Activated naive CD4-positive, alpha-beta T cell treated with anti-CD3 and anti-CD28 coated beads, Interleukin-2, amount 50 U/mL, for 72 hours (primary cell): ENCODE measurements around the gene FMNL3. TPM values are rescaled to one million over a fixed set of nuclear protein-coding genes. Genes with fewer than 3 reads are reported as not detected.

Source experiments
- ATAC-seq, 2 donors: fragments of 150-1000 bp; cut with Tn5 transposase; 2 replicates each; pipeline ENCODE4 v1.10.0; 2021; ENCODE audit warnings: mild to moderate bottlenecking in 2 of 2, moderate library complexity in 2 of 2
- DNase-seq, 2 donors: peaks; one replicate each; pipeline ENCODE4 v3.0.0; 2021 to 2022; ENCODE audit warnings: low spot score in 2 of 2
- H3K27ac Mint-ChIP-seq, 2 donors: one replicate each; pipeline ENCODE4 v1.8.0; 2022; ENCODE audit warnings: mild to moderate bottlenecking in 2 of 2, mixed read lengths in 2 of 2
- H3K36me3 Mint-ChIP-seq, 2 donors: one replicate each; pipeline ENCODE4 v1.8.0; 2022; ENCODE audit warnings: mixed read lengths in 2 of 2
- H3K9me3 Mint-ChIP-seq, 2 donors: one replicate each; pipeline ENCODE4 v1.8.0; 2022; ENCODE audit warnings: mixed read lengths in 2 of 2
- total RNA-seq, 2 donors: library from RNA; stranded (reverse); gene quantifications; one replicate each; pipeline ENCODE4 v1.2.3, GENCODE V29; 2022

Gene FMNL3
- total RNA-seq, 2 donors from 2014 or later = 25.9 to 27.6 TPM

DNA sequence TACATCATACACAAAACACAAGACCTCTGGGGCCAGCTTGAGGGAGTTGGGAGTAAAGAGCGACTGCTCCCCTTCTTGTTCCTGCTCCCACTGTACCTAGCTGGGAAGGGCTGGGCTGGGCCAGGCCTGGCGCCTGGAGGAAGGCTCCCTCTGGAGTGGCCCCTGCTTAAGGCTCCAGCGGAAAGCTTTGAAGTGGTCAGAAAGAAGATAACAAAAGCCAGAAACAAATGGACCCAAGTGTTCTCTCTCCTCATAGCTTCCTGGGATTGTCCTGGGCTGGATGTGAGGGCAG lies 58.5 kb downstream of the FMNL3 start:
- no peak for ATAC-seq
- Mint-ChIP-seq H3K27ac (peak overlapping the region in 1 of 2 donors; percentile 70), H3K36me3 (no peaks in the 10 kb centered on the region), H3K9me3 (no peaks in the 10 kb centered on the region)
- DNase-seq = no peak

DNA sequence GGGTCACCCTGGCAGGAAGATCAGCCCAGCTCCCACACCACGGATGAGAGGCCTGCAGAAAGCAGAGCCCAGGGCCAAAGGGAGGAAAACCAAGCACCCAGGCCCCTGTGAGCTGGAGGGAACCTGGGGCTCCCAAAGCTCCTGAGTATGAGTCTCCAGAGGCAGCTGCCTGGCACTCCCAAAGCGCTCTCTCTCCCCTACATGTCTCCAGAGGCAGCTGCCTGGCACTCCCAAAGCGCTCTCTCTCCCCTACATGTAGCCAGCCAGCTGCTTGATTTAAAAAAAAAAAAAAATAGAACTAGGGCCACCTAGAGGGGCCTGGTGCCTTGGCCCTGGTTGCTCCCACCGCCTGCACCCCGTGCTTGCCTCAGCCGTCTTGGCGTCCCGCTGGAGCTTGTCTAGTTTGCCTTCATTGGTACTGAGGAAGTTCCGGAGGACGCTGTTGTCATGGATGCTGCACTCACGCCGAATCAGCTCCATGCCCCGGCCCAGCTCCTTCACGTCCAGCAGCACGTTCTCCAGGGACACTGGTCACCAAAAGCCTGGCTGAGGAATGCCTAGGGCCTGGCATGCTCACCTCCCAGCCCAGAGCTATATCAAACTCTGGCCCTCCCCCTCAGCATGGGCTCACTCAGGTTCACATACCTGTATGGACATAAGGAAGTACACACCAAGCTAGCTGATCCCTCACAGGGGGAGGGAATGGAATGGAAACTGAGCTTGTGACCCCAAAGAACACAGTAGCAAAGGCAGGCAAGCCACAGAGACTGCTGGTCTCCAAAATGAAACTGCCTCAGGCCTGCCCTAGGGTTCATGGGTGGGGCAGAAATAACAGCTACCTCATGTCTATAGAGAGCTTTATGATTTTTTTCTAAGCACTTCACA lies 59.1 kb downstream of the FMNL3 start:
- Mint-ChIP-seq H3K36me3 (no peaks in the 10 kb centered on the region), H3K27ac (peak overlapping the region; percentile 70 to 72), H3K9me3 (no peaks in the 10 kb centered on the region)
- no peak for ATAC-seq
- no peak for DNase-seq

DNA sequence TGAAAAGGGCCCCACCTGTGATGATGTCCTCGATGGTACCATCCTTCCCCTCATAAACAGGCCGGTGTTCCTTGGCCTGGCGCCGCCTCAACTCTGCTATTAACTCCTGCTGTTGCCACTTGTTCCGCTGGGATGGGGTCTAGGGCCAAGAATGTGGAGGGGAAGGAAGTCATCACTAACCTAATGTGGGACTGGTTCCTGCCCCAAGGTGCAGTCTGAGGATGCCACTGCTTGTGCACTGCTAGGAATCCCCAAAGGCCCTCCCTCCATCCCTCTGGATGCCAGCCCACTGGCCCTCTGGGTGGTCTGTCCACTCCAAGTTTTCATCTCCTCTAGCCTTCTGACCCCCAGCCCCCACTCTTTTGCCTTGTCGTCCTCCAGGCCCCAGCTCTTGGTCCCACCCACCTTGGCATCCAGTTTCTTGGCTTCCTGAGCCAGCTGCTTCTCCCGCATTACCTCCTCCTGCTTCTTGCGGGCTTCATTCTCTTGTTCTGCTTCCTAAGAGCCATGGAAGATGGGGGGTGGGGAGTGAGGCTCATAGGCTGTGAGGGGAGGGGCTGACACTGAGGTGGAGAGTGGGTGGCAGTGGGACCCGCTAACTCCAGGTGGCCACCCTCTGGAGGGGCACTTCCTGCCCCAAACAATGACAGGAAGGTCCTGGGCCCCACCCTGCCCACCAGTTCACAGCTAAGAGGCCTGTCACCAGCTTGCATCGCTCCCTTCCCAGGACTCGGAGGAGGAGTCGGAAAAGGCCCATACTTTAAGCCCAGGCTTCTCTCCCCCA lies 60.1 kb downstream of the FMNL3 start:
- peak overlapping the region; percentile 60 to 70 for H3K27ac Mint-ChIP-seq
- ATAC-seq = no peak
- H3K9me3 Mint-ChIP-seq = no peaks in the 10 kb centered on the region
- no peaks in the 10 kb centered on the region for H3K36me3 Mint-ChIP-seq
- no peak for DNase-seq

DNA sequence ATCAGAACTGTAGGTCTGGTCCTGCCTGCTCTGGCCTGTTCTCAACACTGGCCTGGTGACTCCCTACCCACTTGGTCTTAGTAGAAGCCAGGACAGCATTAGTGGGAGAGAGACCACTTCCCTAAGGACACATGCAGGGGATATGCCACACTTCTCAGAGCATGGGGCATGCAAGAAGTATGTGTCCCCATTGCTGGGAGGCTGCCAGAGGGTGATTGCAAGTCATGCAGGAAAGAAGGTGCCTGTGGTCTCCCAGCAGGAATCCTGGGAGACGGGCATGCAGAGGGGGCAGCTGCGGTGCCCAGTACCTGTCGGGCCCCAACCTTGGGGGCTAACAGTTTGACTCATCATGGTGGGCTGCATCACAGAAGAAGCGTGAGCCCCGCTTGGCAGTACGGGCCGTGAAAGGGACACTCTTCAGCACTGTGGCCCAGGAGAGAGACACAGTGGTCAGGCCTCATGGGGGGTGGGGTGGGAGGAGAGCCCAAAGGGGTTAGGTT lies 60.8 kb downstream of the FMNL3 start:
- DNase-seq = no peak
- Mint-ChIP-seq H3K27ac (no peak overlapping the region), H3K9me3 (no peaks in the 10 kb centered on the region), H3K36me3 (no peaks in the 10 kb centered on the region)
- no peak for ATAC-seq

DNA sequence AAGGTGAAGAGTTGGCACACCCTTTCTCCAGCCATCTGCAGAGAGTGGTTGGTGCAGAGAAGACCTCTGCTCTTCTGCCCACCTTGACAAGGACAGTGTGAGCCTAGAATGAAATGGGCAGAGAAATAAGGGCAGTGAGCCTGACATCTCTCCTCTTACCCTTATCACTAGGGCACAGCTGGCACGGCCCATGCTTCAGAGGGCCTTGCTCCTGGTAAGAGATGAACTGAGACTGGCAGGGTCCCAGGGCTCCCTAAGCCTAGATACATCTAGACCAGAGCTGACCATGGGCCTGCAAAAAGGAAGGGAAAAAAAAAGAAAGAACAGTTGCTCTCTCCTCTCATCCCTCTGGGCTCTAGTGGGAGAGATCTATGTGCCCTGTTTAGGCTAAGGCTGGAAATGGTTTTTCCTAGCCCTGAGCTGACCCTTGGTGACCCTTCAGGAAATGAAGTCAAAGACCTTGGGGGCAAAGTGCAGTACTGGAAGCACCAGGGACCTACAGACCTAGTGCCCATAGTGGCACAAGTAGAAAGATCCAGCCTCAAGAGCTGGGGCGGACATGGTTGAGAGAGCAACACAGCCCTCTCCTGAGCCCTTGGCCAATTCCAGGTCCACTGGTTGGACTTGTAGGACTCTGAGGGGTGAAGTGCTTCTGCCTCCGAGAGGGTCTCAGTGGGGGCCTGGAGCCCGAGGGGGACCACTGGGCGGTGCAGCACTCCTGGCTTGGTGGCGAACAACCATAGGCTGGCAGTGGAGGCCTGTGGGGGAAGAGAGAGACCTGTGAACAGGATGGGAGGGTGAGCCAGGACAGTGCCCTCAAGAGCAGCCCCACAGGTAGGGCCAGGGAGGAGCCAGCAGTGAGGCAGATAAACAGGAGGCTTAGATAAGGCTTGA lies 61.8 kb downstream of the FMNL3 start:
- Mint-ChIP-seq H3K36me3 (no peaks in the 10 kb centered on the region), H3K9me3 (no peaks in the 10 kb centered on the region), H3K27ac (peak overlapping the region; percentile 6 to 56)
- DNase-seq = no peak
- no peak for ATAC-seq

DNA sequence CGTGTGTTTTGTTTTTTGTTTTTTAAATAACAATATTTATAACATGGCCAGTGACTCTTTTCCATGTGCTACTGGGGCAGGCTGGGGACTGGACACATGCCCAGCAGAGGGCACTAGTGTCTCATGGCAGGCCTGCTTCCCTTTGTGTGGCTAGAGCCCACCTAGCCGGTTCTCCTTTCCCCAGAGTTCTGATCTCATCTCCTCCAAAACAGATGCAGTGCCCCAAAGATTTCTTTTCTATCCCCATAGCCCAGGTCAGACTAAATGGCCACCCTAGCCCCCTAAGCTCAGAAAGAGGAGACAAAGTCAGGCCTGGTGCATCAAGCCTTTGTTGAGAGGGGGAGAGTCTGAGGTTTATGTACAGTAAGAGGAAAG lies 62.6 kb downstream of the FMNL3 start:
- DNase-seq (peak; percentile 71 to 79), ATAC-seq (peak; percentile 85 to 93)
- Mint-ChIP-seq H3K9me3 (no peaks in the 10 kb centered on the region), H3K36me3 (no peaks in the 10 kb centered on the region), H3K27ac (peak overlapping the region; percentile 56 to 92)

DNA sequence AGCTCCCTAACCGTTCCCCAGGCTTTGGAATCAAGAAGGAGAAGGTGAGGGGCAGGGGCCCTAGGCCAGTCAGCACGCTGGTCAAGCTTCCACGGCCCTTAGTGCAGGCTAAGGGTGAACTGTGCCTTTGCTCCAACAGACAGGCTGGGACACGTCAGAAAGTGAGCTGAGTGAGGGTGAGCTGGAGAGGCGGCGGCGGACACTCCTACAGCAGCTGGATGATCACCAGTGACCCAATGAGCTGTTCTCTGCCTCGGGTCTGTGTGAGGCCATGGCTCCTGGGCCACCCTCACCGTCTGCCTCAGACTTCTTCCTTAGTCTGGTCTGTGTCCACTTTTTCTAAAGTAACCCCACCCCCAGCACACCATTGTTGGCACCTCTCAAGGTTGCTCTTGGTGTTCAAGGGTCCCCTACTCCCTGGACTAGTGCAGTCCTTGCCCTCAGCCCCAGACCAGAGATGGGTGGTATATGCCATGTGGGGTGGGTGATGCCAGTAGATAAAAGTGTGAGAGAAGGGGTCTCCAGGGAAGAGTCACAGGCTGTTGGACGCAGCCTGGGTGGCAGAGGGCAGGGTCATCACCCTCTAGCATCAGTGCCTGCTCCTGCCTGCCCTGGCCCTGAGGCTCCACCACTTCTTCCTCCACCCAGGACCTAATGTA lies 63.1 kb downstream of the FMNL3 start:
- no peaks in the 10 kb centered on the region for H3K36me3 Mint-ChIP-seq
- ATAC-seq = peak; percentile 16 to 47

DNA sequence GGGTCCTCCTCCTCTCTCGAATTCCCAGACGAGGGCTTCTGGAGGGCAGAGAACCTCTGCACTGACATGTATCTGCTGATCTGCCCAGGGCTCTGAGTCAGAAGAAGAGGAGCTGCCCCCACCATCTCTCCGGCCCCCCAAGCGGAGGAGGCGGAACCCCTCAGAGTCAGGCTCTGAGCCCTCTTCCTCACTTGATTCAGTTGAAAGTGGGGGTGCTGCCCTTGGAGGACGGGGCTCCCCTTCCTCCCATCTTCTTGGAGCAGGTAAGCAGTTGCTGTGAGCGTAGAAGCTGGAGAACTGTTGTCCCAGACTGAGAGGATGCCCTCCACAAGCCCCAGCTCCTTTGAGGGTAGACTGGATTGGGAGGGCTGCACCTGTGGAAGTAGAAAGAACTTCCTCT lies 64.1 kb downstream of the FMNL3 start:
- ATAC-seq (no peak), DNase-seq (no peak)
- Mint-ChIP-seq H3K36me3 (no peaks in the 10 kb centered on the region), H3K9me3 (no peaks in the 10 kb centered on the region), H3K27ac (peak overlapping the region; percentile 52 to 91)

More for the DNA sequence above, 63.1 kb downstream of the FMNL3 start:
- H3K9me3 Mint-ChIP-seq = no peaks in the 10 kb centered on the region
- DNase-seq = no peak
- H3K27ac Mint-ChIP-seq = peak overlapping the region; percentile 56 to 92

DNA sequence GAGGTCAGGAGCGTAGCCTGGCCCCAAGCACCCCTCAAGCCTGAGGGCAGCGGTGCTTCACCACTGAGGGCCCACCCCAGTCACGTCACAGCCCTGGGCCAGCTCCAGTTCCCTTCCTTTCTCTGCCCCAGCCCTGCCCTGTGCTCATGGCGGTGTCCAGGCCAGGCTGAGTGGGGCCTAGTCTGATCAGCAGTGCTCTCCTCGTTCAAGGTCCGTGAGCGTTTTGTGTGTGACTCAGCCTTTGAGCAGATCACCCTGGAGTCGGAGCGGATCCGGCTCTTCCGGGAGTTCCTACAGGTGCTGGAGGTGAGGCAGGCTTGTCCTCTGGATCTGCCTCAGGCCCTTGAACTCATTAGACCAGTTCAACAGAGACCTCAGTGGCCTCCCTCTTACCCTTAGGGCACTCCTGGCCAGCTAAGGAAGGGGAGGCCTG lies 64.8 kb downstream of the FMNL3 start:
- H3K36me3 Mint-ChIP-seq = no peaks in the 10 kb centered on the region
- no peaks in the 10 kb centered on the region for H3K9me3 Mint-ChIP-seq
- ATAC-seq = no peak
- peak overlapping the region in 1 of 2 donors; percentile 38 for H3K27ac Mint-ChIP-seq
- no peak for DNase-seq

DNA sequence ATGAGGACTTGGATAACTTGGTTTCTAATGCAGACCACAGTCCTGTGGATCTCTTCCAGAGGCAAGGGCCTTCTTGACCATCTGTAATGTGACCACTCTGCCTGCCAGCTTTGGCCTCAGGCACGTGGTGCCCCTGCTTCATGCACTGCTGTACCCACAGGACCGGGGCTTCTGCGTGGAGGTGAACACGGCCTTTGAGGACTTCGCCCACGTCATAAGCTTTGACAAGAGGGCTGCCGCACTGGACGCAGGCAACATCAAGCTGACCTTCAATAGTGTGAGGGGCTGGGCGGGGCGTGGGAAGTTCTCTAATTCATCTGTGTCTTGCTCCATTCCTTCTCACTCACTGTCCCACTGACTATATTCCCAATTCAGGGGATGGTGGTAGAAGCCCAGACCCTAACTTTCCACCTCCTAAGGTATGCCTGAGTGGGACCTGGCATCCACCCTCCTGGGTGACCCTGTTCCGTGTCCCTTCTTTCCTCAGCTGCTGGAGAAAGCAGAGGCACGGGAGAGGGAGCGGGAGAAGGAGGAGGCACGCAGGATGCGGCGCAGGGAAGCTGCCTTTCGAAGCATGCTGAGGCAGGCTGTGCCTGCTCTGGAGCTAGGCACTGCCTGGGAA lies 65.3 kb downstream of the FMNL3 start:
- Mint-ChIP-seq H3K36me3 (no peaks in the 10 kb centered on the region), H3K27ac (no peak overlapping the region), H3K9me3 (no peaks in the 10 kb centered on the region)
- no peak for DNase-seq
- ATAC-seq = no peak

DNA sequence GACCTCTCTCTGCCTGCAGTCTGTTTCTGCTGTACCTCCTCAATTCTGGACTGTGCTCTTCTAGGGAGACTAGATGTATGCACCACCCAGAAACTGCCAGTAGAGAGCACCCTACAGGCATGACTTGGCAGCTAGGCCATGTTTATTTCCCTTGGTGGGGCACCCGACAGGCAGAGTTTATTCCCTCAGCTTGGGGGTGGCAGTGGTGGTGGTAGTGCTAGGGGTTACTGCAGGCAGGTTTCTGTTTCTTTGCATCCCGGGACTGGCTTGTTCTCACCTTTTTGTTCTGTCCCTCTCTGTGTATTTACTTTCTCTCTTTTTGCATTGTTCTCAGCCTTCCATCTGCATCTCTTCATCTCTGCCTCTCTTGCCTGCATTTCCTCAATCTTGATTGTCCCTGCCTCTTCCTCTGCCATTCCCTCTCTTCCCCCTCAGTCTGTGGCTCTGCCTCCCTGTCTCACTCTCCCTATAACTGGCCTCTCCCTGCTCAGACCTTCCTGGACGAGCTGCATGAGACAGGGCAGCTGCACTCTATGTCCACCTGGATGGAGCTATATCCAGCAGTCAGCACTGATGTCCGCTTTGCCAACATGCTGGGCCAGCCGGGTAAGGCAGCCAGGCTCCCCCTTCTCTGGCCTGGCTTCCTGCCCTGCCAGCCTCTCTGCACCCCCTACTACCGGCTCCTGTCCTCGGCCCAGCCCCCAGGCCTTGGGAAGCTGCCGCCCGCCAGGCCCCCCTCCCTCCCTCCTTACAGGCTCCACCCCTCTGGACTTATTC lies 70.0 kb downstream of the FMNL3 start:
- peak; percentile 89 for ATAC-seq
- peak; percentile 43 to 54 for DNase-seq
- H3K27ac Mint-ChIP-seq = peak overlapping the region in 1 of 2 donors; percentile 43
- H3K9me3 Mint-ChIP-seq = no peaks in the 10 kb centered on the region
- H3K36me3 Mint-ChIP-seq = no peaks in the 10 kb centered on the region

DNA sequence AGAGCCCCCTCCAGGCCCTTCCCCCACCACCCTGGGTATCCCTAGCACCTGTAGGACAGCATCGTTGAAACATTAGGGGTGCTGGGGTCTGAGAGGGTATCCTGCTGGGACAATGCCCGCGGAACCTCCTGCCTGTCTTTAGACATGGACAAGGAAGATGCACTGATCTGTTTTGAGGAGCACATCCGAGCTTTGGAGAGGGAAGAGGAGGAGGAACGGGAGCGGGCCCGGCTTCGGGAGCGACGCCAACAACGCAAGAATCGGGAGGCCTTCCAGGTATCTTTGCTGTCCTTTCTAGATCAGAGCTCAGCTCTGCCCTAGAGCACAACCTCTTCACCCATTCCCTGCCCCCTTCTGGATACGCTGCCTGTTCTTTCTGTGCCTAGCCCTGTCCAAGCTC lies 70.6 kb downstream of the FMNL3 start:
- no peaks in the 10 kb centered on the region for H3K9me3 Mint-ChIP-seq
- ATAC-seq (no peak), DNase-seq (no peak)
- peak overlapping the region in 1 of 2 donors; percentile 43 for H3K27ac Mint-ChIP-seq
- H3K36me3 Mint-ChIP-seq = no peaks in the 10 kb centered on the region

DNA sequence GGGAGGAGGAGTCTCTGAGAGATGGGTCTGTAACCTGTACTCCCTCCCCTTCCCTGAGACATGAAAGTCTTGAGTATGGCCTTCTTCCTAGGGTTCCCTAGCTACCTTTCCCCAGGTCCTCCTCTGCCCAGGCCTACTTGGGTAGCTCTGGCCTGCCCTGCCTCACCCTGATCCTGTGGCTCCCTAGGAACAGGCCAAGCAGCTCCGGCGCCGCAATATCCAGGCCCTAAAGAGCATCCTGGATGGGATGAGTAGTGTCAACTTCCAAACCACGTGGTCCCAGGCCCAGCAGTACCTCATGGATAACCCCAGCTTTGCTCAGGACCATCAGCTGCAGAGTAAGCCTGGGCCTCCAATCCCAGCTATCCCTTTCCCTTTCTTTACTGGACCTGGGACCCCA lies 71.5 kb downstream of the FMNL3 start:
- H3K27ac Mint-ChIP-seq = peak overlapping the region in 1 of 2 donors; percentile 10
- no peak for ATAC-seq
- no peak for DNase-seq
- H3K36me3 Mint-ChIP-seq = no peaks in the 10 kb centered on the region
- H3K9me3 Mint-ChIP-seq = no peaks in the 10 kb centered on the region

DNA sequence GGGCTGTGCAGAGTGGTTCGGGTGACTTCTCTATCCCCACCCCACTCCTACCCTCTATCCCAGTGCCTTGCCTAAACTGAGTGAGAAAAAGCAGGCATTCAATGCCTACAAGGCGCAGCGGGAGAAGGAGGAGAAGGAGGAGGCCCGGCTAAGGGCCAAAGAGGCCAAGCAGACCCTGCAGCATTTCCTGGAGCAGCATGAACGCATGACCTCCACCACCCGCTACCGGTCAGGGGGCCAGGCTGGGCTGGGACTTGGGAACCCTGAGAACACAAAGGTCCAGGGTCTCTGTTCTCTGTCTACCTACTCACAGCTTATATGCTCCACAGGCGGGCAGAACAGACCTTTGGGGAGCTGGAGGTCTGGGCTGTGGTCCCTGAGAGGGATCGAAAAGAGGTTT lies 72.2 kb downstream of the FMNL3 start:
- Mint-ChIP-seq H3K36me3 (no peaks in the 10 kb centered on the region), H3K27ac (peak overlapping the region in 1 of 2 donors; percentile 56), H3K9me3 (no peaks in the 10 kb centered on the region)
- no peak for DNase-seq
- no peak for ATAC-seq

DNA sequence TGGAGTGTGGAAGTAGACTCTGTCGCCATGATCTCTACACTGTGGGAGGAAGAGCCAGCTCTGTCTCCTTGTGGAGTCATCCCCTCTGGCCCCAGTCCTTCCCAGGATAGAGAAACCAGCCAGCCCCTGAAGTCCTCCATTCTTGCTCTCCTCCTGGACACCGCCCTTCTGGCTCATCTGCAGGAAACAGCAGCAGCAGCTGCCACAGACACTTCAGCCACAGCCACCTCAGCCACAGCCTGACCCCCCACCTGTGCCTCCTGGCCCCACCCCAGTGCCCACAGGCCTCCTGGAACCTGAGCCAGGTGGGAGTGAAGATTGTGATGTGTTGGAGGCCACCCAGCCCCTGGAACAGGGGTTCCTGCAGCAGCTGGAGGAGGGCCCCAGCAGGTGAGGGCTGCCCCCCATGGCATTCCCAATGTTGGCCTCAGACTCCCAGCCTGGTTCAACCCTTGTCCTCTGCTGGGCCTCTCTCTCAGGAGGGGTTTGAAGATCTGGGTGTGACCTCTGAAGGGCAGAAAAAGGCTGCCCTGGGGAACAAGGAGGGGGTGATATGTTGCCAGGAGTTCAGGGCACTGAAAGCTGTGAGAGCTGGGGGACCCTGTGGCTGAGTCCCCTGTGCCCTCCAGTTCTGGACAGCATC lies 73.4 kb downstream of the FMNL3 start:
- peak overlapping the region; percentile 56 to 86 for H3K27ac Mint-ChIP-seq
- no peaks in the 10 kb centered on the region for H3K36me3 Mint-ChIP-seq
- no peak for ATAC-seq
- H3K9me3 Mint-ChIP-seq = no peaks in the 10 kb centered on the region
- no peak for DNase-seq
